Measurements from ENCODE around the gene GARIN6. TPM values are rescaled to one million over a fixed set of nuclear protein-coding genes. Genes with fewer than 3 reads are reported as not detected.
"Not testable (repeated sequence)": the region's sequence is repeated elsewhere in the genome, so short reads cannot be mapped to it uniquely, and the experiment has no call there.

The GARIN6 gene
- total RNA-seq = not detected

DNA sequence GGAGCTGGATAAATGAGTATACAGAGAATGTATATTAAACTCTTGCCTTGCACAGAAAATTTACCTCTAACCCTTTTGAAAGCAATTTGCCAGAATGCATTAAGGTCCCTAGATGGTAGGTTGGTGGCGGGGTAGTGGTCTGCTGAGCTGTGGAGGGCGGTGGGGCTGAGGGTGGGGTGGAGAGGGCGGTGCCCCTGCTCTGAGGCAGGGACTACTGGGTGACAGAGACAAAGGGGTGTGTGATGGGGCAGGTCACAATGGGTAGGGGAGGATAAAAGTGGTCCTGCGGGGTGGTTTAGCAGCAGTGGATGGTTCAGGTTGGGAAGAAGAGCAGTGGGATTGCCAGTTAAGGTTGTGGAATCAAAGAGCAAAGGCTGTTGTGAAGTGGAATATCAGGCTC lies at the start of gene GARIN6:
Gene GARIN6, plus strand, starts transcription at position 301 of the 400 bp plus-strand sequence. CDS start 422 bp downstream, outside the sequence.
- no peak for DNase-seq (ENCODE audit: low spot score)

DNA sequence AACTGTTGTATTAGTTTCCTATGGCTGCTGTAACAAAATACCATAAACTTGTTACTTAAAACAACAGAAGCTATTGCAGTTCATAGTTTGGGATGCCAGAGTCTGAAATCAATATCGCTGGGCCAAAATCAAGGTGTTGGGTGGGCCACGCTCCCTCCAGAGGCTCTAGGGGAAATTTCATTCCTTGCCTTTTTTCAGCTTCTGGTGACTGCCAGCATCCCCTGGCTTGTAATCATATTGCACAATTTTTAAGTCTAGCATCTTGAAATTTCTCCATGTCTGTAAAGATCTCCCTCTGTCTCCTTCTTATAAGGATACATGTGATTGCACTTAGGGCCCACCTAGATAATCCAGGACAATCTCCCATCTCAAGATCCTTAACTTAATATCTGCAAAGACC lies 48.8 kb upstream of the GARIN6 start:
- DNase-seq (ENCODE audit: low spot score) = no peak

DNA sequence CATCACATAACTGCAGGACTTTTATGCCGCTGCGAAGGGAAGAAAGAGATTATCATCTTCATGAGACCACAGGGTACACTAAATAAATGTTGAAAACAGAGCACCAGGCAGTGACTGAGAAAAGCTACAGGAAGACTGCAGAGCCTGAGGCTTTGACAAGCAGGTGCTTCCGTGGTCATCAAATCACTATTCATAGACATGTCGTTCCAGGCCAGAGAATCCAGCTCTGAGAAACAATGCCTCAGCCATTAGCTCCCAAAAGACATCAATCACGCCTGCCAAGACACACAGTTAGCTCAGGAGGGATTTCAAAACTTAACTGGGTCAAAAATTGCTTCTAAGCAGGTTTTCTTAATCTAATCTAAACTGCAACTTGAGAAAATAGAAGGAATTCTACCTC lies 47.2 kb upstream of the GARIN6 start:
- no peak for DNase-seq (ENCODE audit: low spot score)

DNA sequence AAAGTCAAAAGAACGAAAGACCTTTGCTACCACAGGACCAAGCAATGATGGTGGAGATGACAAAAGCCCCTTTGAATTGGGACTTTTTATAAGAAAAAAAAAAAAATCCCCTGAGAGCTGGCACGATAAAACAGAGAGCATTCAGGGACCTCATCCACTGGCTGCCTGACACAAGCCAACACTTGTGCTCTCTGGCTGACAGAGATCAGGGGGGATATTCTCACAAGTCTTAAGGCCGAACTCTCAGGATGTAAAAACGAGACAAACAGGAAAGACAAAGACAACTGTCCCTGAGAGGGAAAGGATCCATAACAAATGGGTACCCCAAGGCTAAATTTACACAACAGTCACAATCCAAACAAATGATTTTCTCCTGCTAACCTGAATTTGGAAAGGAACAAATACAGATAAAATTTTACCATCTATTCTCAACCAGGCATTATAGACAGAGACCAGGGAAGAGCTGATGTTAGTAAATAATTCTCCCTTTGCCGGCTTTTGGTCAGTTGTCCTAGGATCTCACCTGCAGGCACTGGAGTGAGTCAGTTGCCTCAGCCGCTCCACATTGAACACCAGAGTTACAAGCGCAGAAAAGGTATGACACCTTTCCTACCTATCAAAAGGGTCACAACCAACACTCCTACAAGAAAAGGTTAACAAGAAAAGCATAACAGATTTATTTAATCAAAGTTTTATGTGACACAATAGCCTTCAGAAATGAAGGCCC lies 37.9 kb upstream of the GARIN6 start:
- no peak for DNase-seq (ENCODE audit: low spot score)

DNA sequence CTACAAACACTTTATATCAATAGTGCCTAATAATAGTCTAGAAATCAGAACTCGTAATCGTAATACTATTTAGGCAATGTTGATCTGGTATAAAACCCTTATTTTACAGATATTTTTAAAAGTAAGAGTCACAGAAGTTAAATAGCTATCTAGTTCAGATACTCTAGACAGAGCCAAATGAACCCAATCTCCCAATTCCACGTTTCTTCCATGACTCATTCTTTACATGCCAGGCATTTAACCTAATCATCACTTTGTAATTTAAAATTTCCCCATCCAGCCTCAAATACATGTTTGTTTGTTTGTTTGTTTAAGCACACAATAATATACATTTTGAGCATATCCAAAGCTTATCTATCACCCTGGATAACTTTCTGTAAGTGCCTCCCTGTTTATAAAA lies 36.4 kb upstream of the GARIN6 start:
- DNase-seq (ENCODE audit: low spot score) = no peak

DNA sequence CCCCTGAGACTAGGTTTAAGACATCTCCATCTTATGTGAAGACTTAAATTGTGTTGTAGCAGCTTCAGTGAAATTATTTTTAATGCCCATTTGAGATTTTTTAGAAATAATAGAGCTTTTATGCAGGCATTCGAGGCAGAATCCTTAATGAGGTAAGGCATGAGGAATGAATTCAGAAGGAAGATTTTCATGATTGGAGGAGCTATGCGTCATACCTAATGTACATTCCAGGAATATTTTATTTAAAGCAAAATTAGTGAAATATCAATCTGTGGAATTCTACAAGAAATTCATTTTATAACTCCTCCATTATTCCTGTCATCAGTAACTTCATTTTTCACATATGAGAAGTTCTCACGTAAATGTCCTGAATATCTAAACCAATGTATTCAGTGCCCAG lies 36.0 kb upstream of the GARIN6 start:
- no peak for DNase-seq (ENCODE audit: low spot score)

DNA sequence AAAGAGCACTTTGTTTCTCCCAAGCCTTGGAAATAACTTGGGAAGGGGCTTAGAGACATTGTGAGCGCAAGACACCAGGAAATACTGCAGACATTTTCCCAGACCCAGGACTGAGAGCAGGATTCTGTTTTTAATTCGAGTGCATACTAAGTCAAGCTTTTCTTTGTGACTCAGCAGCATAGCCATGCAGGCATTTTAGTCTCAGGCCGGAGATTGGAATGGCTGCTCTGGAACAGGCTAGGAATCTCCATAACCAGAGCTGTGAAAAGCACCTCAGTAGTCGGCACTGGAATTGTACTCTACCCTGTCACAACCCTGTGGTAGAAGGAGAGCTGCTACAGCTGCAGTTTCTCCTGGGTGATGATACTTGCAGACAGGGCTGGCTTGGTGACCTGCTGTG lies 28.9 kb upstream of the GARIN6 start:
- no peak for DNase-seq (ENCODE audit: low spot score)

DNA sequence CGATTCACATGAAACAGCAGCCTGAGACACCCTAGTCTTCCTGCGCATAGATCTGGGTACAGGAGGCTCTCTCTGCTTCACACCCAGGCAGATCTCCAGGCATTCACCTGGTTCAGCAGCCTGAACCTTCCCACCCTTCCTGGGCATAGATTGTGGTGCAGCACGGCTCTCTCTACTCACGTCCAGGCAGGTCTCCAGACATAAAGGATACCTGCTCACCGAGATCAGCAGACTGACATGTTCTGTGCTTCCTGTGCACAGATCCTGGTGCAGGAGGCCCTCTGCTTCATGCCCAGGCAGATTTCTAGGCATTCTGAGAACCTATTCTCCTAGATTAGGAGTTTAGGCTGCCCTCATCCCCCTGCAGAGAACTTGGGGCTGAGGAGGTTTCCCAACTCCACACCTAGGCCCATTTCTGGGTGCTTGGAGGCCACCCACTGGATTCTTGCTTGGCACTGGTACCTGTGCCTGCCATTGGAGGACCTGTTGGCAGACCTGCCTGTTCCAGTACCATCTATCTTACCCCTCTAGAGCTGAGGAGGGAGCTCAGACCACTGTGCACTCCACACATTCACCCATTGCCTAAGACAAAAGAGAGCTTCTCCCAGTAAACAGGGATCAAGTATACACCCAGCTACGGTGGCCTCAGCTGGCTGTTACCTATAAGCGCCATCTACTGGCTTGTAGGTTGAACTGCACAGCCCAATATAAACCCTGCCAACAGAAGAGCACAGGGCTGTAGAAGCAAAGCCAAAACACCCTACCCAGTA lies 28.0 kb upstream of the GARIN6 start:
- no peak for DNase-seq (ENCODE audit: low spot score)

DNA sequence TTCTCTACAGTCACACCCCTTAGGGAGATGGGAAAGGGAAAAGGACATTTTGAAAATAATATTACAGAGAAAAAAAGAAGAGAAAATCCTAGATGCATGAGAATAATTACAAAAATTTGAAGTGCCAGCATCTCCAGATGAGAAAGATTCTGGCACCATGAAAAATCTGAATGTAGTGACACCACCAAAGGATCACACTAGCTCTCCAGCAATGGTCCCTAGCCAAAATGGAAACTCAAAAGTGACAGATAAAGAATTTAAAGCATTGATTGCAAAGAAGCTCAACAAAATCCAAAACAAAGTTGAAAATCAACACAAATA lies 27.4 kb upstream of the GARIN6 start:
- DNase-seq (ENCODE audit: low spot score) = no peak

DNA sequence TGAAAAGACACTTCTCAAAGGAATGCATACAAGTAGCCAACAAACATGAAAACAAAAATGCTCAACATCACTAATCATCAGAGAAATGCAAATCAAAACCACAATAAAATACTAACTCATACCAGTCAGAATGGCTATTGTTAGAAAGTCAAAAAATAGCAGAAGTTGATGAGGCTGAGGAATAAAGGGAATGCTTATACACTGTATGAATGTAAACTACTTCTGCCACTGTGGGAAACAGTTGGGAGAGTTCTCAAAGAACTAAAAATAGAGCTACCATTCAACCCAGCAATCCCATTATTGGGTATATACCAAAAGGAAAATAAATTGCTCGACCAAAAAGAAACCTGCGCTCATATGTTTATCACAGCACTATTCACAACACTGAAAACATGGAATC lies 23.0 kb upstream of the GARIN6 start:
- not testable (repeated sequence) for DNase-seq (ENCODE audit: low spot score)

DNA sequence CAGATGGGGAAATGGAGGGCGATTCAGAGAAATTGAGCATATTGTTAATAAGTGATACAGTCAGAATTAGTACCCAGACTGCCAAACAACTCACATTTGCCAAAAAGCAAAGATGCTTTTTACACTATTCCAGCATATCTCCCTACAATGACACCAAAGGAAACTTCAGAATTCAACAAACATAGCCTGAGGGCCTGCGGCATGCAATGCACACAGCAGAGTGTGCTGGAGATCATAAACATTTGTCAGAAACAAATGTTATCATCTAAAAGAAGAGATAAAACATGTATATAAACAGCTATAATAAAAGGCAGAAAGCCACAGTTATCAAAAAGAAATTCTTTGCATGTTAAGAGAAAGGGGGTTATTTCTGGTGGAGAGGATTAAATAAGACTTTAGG lies 20.1 kb upstream of the GARIN6 start:
- DNase-seq (ENCODE audit: low spot score) = no peak

DNA sequence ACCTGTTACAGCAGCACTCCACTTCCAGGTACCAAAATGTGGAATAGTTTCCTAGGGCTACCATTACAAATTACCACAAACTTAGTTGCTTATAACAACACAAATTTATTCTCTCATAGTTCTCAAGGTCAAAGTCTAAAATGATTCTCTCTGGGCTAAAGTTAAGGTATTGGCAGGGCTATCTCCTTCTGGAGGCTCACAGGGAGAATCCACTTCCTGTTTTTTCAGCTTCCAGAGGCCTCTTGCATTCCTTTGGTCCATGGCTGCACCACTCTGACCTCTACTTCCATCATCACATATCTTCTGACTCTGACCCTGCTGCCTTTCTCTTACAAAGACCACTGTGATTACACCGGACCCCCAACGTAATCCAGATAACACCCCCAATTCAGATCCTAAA lies 2.9 kb upstream of the GARIN6 start:
- no peak for DNase-seq (ENCODE audit: low spot score)

DNA sequence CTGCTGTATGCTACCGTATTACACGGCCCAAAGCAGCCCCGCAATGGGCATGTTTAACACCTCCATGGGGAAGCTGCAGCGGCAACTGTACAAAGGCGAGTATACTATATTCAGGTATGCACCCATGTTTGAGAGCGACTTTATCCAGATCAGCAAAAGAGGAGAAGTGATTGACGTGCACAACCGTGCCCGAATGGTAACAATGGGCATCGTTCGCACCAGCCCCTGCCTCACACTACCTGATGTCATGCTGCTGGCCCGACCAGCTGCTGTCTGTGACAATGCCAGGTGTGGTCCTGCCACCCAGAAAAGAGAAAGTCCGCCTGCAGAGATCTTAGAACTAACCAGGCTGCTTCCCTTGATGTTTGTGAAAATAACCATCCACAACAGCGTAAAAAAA lies 630 bp downstream of the GARIN6 start:
- no peak for DNase-seq (ENCODE audit: low spot score)

DNA sequence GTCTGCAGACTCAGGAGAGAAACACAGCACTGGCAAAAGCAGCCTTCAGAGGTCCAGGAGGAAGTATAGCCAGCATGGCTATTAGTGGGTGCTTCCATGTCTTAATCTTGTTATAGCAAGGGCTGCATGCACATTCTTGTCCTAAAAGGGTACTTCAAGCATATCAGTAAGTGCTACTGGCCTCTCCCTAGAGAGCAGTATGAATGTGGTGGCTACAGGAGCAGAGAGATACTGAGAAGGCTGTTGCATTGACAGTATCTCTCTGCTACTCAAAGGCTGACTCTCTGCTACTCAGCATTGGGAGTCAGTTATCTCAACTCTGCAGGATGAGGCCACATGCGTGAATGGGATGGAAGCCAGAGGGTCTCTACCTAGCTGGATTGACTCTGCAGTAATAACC lies 2.0 kb downstream of the GARIN6 start:
- DNase-seq (ENCODE audit: low spot score) = no peak

DNA sequence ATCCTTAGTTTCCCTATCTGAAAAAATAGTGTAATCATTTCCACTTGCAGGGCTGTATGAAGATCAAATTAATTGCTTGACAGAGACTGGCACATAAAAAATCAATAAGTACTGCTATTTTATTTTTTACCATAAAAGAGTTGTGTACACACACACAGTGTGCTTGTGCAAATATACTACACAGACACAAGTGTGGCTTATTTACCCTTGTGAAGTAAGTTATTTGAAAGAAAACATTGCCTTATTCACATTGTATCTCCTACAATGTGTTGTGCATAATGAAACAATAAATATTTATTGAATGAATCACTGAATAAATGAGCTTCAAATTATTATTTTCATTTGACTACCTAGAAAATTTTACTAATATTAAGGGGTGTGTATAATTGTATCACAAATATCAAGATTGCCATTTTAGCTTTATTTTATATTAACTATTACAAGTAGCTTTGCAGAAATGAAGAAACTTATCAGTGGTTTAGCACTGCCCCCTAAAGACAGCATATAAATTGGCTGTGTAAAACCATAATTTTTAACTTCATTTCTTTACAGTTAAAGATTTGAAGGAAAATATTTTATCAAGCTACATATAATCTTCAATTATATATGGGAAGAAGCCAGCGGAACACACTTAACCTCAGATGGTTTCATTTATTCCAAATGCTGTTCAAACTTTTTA lies 11.3 kb downstream of the GARIN6 start:
- no peak for DNase-seq (ENCODE audit: low spot score)

DNA sequence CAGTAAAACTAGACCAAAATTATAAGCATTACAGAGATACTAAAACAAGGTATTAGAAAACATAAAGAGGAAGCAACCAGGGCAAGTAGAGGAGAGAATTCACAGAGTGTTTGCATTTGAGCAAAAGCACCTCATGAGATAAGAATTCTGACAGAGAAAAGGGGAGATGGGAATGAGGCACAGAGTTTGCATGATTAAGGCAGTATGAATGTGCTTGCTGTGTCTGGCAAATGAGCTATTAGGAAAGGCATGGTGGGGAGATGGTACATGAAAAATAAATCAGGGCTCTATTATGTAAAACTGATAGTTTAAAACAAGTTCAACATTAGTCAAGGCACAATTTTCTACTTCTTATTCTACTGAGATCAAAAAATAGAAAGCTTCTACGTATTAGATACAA lies 23.1 kb downstream of the GARIN6 start:
- DNase-seq (ENCODE audit: low spot score) = no peak

DNA sequence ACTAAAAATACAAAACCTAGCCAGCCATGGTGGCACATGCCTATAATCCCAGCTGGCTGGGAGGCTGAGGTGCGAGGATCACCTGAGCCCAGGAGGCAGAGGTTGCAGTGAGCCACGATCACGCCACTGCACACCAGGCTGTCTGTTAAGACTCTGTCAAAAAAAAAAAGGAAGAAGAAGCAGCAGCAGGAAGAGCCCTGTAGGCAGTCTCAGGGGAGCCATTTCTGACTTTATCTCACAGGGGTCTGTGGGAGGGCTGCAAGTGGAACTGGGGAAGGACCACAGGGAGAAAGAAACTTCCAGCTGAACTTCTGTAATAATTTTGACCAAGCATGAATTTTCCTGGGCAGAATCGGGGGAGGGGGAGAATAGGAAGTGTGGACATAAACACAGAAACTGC lies 32.7 kb downstream of the GARIN6 start:
- no peak for DNase-seq (ENCODE audit: low spot score)

DNA sequence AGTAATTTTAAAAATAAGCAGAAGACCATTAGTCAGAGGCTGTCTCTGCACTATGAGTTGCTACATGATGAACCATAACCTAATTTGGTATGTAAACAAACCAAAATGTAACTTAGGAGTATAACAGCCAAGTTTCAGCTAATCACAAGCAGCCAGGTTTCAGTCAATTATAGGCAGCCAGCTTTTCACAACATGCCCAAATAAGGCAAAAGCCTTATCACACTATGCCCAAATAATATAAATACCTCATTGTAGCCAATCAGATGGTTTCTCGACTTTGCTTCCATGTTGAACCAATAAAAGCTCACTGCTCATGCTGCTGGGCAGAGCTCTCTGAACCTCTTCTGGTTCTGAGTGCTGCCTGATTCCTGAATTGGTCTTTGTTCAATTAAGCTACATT lies 38.6 kb downstream of the GARIN6 start:
- no peak for DNase-seq (ENCODE audit: low spot score)

DNA sequence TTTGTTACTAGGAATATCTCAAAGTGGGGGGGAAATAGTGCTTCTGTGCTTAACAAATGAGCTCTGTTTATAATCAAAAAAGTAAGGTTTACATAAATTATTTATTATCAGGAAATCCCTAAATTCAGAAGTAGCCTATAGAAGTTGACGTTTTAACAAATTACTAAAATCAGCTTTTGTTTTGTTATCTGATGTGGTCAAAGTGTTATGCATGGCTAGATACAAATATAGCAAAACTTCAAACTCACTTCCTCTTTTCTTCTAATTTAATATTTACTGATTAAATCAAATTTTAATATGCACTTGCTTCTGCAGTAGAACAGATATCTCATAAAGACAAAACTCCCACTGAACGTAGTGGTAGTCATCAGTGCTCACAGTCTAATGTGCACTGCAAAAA lies 47.5 kb downstream of the GARIN6 start:
- no peak for DNase-seq (ENCODE audit: low spot score)

All from ureter (tissue), 1 donor.